Measurements from ENCODE around the gene CHMP5. TPM values are rescaled to one million over a fixed set of nuclear protein-coding genes. Genes with fewer than 3 reads are reported as not detected.
A peak's percentile ranks its signal among the peaks of the same experiment; 100 is the strongest.

CHMP5 gene
- total RNA-seq, 1 donor from 2014 or later, result 73.0 TPM

GRCh38 chr9:33239921-33240320, 24.9 kb upstream of the CHMP5 start, which contains the start of gene SPINK4:
Gene SPINK4 (plus strand): TSS chr9:33240167. CDS start chr9:33240209, 42 bp downstream.
- no peak for DNase-seq (ENCODE audit: low spot score)
- ATAC-seq, result no peak
- intact Hi-C loops (cut with DNase I), result no loop called here

- DNase-seq (ENCODE audit: low spot score), result no peak
- intact Hi-C loops (cut with DNase I), result no loop called here
- ATAC-seq, result no peak
Measured at GRCh38 chr9:33241298-33241697, 23.6 kb upstream of the CHMP5 start.

GRCh38 chr9:33242609-33243134, 22.2 kb upstream of the CHMP5 start:
- no peak for DNase-seq (ENCODE audit: low spot score)
- intact Hi-C loops (cut with DNase I), result no loop called here
- ATAC-seq, result no peak

- intact Hi-C loops (cut with DNase I), result no loop called here
- ATAC-seq (no peak), DNase-seq (ENCODE audit: low spot score) (no peak)
Measured at GRCh38 chr9:33244137-33244784, 20.6 kb upstream of the CHMP5 start.

- intact Hi-C loops (cut with DNase I), result no loop called here
- ATAC-seq (no peak), DNase-seq (ENCODE audit: low spot score) (no peak)
Measured at GRCh38 chr9:33245341-33245740, 19.5 kb upstream of the CHMP5 start.

GRCh38 chr9:33246269-33246860, 18.5 kb upstream of the CHMP5 start:
- intact Hi-C loops (cut with DNase I), result no loop called here
- no peak for ATAC-seq
- no peak for DNase-seq (ENCODE audit: low spot score)

GRCh38 chr9:33248606-33249005, 16.2 kb upstream of the CHMP5 start:
- intact Hi-C loops (cut with DNase I), result no loop called here
- ATAC-seq (no peak), DNase-seq (ENCODE audit: low spot score) (no peak)

GRCh38 chr9:33249087-33249658, 15.7 kb upstream of the CHMP5 start:
- ATAC-seq (no peak), DNase-seq (ENCODE audit: low spot score) (no peak)
- intact Hi-C loops (cut with DNase I), result no loop called here

GRCh38 chr9:33249983-33250382, 14.9 kb upstream of the CHMP5 start:
- ATAC-seq (no peak), DNase-seq (ENCODE audit: low spot score) (no peak)
- intact Hi-C loops (cut with DNase I), result no loop called here

GRCh38 chr9:33250458-33250995, 14.3 kb upstream of the CHMP5 start:
- ATAC-seq (no peak), DNase-seq (ENCODE audit: low spot score) (no peak)
- intact Hi-C loops (cut with DNase I), result no loop called here

GRCh38 chr9:33254211-33254610, 10.6 kb upstream of the CHMP5 start:
- intact Hi-C loops (cut with DNase I), result no loop called here
- DNase-seq (ENCODE audit: low spot score) (no peak), ATAC-seq (no peak)

GRCh38 chr9:33255014-33255413, 9.8 kb upstream of the CHMP5 start:
- ATAC-seq (no peak), DNase-seq (ENCODE audit: low spot score) (no peak)
- intact Hi-C loops (cut with DNase I), result no loop called here

GRCh38 chr9:33255471-33255870, 9.4 kb upstream of the CHMP5 start:
- intact Hi-C loops (cut with DNase I), result no loop called here

GRCh38 chr9:33256236-33256635, 8.6 kb upstream of the CHMP5 start:
- intact Hi-C loops (cut with DNase I), result no loop called here
- DNase-seq (ENCODE audit: low spot score) (no peak), ATAC-seq (no peak)

More at GRCh38 chr9:33255471-33255870, 9.4 kb upstream of the CHMP5 start:
- ATAC-seq (no peak), DNase-seq (ENCODE audit: low spot score) (no peak)

- ATAC-seq, result no peak
- DNase-seq (ENCODE audit: low spot score), result no peak
Measured at GRCh38 chr9:33257276-33257675, 7.6 kb upstream of the CHMP5 start.

GRCh38 chr9:33260372-33260771, 4.5 kb upstream of the CHMP5 start:
- DNase-seq (ENCODE audit: low spot score), result no peak
- no peak for ATAC-seq
- intact Hi-C loops (cut with DNase I), result no loop called here

More at GRCh38 chr9:33257276-33257675, 7.6 kb upstream of the CHMP5 start:
- intact Hi-C loops (cut with DNase I), result no loop called here

GRCh38 chr9:33263131-33264002, 1.5 kb upstream of the CHMP5 start:
- DNase-seq (ENCODE audit: low spot score) (no peak), ATAC-seq (peak; percentile 0)
- intact Hi-C loops (cut with DNase I), result no loop called here

- ATAC-seq (peak; percentile 6), DNase-seq (ENCODE audit: low spot score) (peak; percentile 81)
- intact Hi-C loops (cut with DNase I), result no loop called here
Measured at GRCh38 chr9:33264003-33264472, 811 bp upstream of the CHMP5 start.

All from sciatic nerve (tissue), 2 donors.